BLaER1 (cell line): Measurements from ENCODE around the gene SLC12A7.

Source experiments
- H3K27ac ChIP-seq: shearing (Covaris generic); formaldehyde crosslinking; 2 replicates; pipeline ENCODE4 v1.8.1; 2022
- H3K27me3 ChIP-seq: shearing (Covaris generic); formaldehyde crosslinking; 2 replicates; pipeline ENCODE4 v1.8.1; 2022
- H3K36me3 ChIP-seq: shearing (Covaris generic); formaldehyde crosslinking; 2 replicates; pipeline ENCODE4 v1.8.1; 2022
- H3K4me1 ChIP-seq: shearing (Covaris generic); formaldehyde crosslinking; 2 replicates; pipeline ENCODE4 v1.8.1; 2022
- H3K4me2 ChIP-seq: shearing (Covaris generic); formaldehyde crosslinking; 2 replicates; pipeline ENCODE4 v1.8.1; 2022
- H3K4me3 ChIP-seq: shearing (Covaris generic); formaldehyde crosslinking; 2 replicates; pipeline ENCODE4 v1.8.1; 2022
- H3K9ac ChIP-seq: shearing (Covaris generic); formaldehyde crosslinking; 2 replicates; pipeline ENCODE4 v1.8.1; 2022
- H3K9me3 ChIP-seq: shearing (Covaris generic); formaldehyde crosslinking; 2 replicates; pipeline ENCODE4 v1.8.1; 2022
- H4K20me1 ChIP-seq: shearing (Covaris generic); formaldehyde crosslinking; 2 replicates; pipeline ENCODE4 v1.8.1; 2022
- Cebpa-rat ChIP-seq: shearing (Covaris generic); IDR thresholded peaks from 2 replicates; pipeline ENCODE4 v1.8.1; 2022

The SLC12A7 gene

DNA sequence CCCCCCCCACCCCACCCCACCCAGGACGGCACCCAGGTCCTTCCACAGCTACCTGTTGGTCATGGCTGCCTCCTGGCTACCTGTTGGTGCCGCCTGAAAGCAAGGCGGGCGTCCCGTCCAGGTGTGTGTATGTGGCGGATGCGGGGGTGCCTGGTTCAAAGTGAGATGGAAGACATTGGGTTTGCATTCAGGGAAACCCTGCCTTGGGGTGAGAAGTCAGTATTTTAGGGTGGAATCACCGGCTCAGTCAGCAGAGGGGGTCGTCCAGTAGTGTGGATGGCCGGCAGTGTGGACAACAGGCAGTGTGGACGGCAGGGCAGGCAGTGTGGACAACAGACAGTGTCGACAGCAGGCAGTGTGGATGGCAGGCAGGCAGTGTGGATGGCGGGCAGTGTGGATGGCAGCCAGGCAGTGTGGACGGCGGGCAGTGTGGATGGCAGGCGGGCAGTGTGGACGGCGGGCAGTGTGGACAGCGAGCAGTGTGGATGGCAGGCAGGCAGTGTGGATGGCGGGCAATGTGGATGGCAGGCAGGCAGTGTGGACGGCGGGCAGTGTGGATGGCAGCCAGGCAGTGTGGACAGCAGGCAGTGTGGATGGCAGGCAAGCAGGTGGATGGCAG is 75.2 kb downstream of the SLC12A7 start:
- Histone ChIP-seq H3K9me3 (peaks cover 28% of the 10 kb centered on the region), H3K4me1 (peaks cover 9% of the 10 kb centered on the region; the same call in 1 of the 2 replicates), H3K27me3 (no peaks in the 10 kb centered on the region), H3K4me2 (no peak overlapping the region), H4K20me1 (peaks cover 60% of the 10 kb centered on the region), H3K27ac (no peak overlapping the region), H3K36me3 (peaks cover 88% of the 10 kb centered on the region), H3K4me3 (no peak overlapping the region), H3K9ac (no peak overlapping the region)
- no peak for TF ChIP-seq Cebpa-rat

GRCh38 chr5:1035421-1036405 is 76.2 kb downstream of the SLC12A7 start:
- Histone ChIP-seq H3K27me3 (no peaks in the 10 kb centered on the region), H3K4me1 (peaks cover 9% of the 10 kb centered on the region; the same call in 1 of the 2 replicates), H3K4me2 (no peak overlapping the region), H3K27ac (no peak overlapping the region), H3K4me3 (no peak overlapping the region), H3K36me3 (peaks cover 91% of the 10 kb centered on the region), H3K9ac (no peak overlapping the region), H4K20me1 (peaks cover 67% of the 10 kb centered on the region), H3K9me3 (peaks cover 28% of the 10 kb centered on the region)
- TF ChIP-seq Cebpa-rat, result no peak

DNA sequence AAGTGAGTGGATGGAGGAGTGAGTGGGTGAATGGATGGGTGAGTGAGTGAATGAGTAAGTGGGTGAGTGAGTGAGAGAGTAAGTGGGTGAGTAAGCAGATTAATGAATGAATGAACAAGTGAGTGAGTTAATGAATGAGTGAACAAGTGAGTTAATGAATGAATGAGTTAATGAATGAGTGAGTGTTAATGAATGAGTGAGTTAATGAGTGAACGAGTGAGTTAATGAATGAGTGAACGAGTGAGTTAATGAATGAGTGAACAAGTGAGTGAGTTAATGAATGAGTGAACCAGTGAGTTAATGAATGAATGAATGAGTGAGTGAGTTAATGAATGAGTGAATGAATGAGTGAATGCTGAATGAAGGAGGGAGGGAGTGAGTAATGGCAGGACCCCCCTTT is 76.9 kb downstream of the SLC12A7 start:
- H3K27ac ChIP-seq, result no peak overlapping the region
- H3K4me1 ChIP-seq, result peaks cover 7% of the 10 kb centered on the region; the same call in 1 of the 2 replicates
- H3K36me3 ChIP-seq, result peaks cover 84% of the 10 kb centered on the region
- H3K9me3 ChIP-seq, result peaks cover 20% of the 10 kb centered on the region
- no peak for TF ChIP-seq Cebpa-rat
- peaks cover 67% of the 10 kb centered on the region for H4K20me1 ChIP-seq
- no peak overlapping the region for H3K4me3 ChIP-seq
- H3K4me2 ChIP-seq, result no peak overlapping the region
- no peaks in the 10 kb centered on the region for H3K27me3 ChIP-seq
- no peak overlapping the region for H3K9ac ChIP-seq

GRCh38 chr5:1034421-1034905 is 77.4 kb downstream of the SLC12A7 start:
- Histone ChIP-seq H4K20me1 (peaks cover 71% of the 10 kb centered on the region), H3K9me3 (peaks cover 16% of the 10 kb centered on the region), H3K36me3 (peaks cover 81% of the 10 kb centered on the region), H3K4me1 (peaks cover 8% of the 10 kb centered on the region), H3K4me3 (no peak overlapping the region), H3K9ac (no peak overlapping the region), H3K27me3 (peaks cover 2% of the 10 kb centered on the region; the same call in 1 of the 2 replicates), H3K4me2 (no peak overlapping the region), H3K27ac (no peak overlapping the region)
- no peak for TF ChIP-seq Cebpa-rat

- Histone ChIP-seq H3K9ac (no peak overlapping the region), H3K27ac (no peak overlapping the region), H3K36me3 (peaks cover 76% of the 10 kb centered on the region), H3K4me3 (no peak overlapping the region), H3K4me2 (no peak overlapping the region), H3K9me3 (peaks cover 12% of the 10 kb centered on the region), H4K20me1 (peaks cover 77% of the 10 kb centered on the region), H3K4me1 (peaks cover 15% of the 10 kb centered on the region), H3K27me3 (peaks cover 7% of the 10 kb centered on the region; the same call in 1 of the 2 replicates)
- no peak for TF ChIP-seq Cebpa-rat
Measured at GRCh38 chr5:1033606-1034420, 78.0 kb downstream of the SLC12A7 start.

- no peak overlapping the region for H3K4me3 ChIP-seq
- H3K36me3 ChIP-seq, result peaks cover 69% of the 10 kb centered on the region
- H3K27ac ChIP-seq, result no peak overlapping the region
- H3K4me2 ChIP-seq, result no peak overlapping the region
- no peak overlapping the region for H3K9ac ChIP-seq
- peaks cover 83% of the 10 kb centered on the region for H4K20me1 ChIP-seq
- peaks cover 5% of the 10 kb centered on the region for H3K9me3 ChIP-seq
- H3K27me3 ChIP-seq, result peaks cover 14% of the 10 kb centered on the region; the same call in 1 of the 2 replicates
- TF ChIP-seq Cebpa-rat, result no peak
- H3K4me1 ChIP-seq, result peaks cover 21% of the 10 kb centered on the region
Measured at GRCh38 chr5:1033178-1033577, 78.7 kb downstream of the SLC12A7 start.

DNA sequence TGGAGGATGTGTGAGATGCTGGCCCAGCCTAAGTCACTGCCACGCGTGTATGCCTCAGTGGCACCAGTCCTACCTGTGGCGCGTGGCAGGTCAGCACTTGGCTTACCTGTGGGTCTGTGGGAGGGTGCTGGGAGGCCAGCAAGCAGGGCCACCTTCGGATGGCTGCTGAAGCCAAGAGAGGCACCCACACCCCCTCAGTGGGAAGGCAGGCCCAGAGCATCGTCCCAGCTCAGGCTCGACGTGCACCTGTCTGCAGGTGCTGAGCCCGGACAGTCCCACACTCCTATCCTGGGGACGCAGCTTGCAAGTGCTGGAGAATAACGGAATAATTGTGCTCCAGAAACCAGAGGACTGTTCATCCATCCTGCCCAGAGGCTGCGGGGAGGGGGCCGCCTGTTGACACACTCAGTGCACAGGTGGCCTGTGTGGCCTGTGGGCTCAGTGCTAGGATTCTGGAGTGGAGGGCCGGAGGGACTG is 79.3 kb downstream of the SLC12A7 start:
- Histone ChIP-seq H4K20me1 (peaks cover 88% of the 10 kb centered on the region), H3K4me1 (peaks cover 27% of the 10 kb centered on the region), H3K9me3 (no peaks in the 10 kb centered on the region), H3K36me3 (peaks cover 63% of the 10 kb centered on the region), H3K4me2 (no peak overlapping the region), H3K27me3 (peaks cover 20% of the 10 kb centered on the region; the same call in 1 of the 2 replicates), H3K27ac (no peak overlapping the region), H3K4me3 (no peak overlapping the region), H3K9ac (no peak overlapping the region)
- TF ChIP-seq Cebpa-rat, result no peak

GRCh38 chr5:1032011-1032410 is 79.9 kb downstream of the SLC12A7 start:
- peaks cover 22% of the 10 kb centered on the region; the same call in 1 of the 2 replicates for H3K27me3 ChIP-seq
- H4K20me1 ChIP-seq, result peaks cover 88% of the 10 kb centered on the region
- H3K9ac ChIP-seq, result no peak overlapping the region
- no peak for TF ChIP-seq Cebpa-rat
- H3K36me3 ChIP-seq, result peaks cover 58% of the 10 kb centered on the region
- H3K4me3 ChIP-seq, result no peak overlapping the region
- no peak overlapping the region for H3K27ac ChIP-seq
- peaks cover 33% of the 10 kb centered on the region for H3K4me1 ChIP-seq
- no peaks in the 10 kb centered on the region for H3K9me3 ChIP-seq
- no peak overlapping the region for H3K4me2 ChIP-seq
